Hepatocyte (in vitro differentiated cells): ENCODE results near the gene P2RY14.

ENCODE experiments used
- EZH2 ChIP-seq: fragments of 200-600 bp; sonication (generic); IDR thresholded peaks from 2 replicates; pipeline ENCODE4 v1.6.1; 2016; ENCODE audit warnings: antibody characterized with exemption, mild to moderate bottlenecking, borderline replicate concordance
- TF ChIP-seq, protein P1 (sequence below): fragments of 200-600 bp; sonication (generic); IDR thresholded peaks from 2 replicates; pipeline ENCODE4 v1.5.1; 2016; ENCODE audit warnings: antibody characterized with exemption, mild to moderate bottlenecking; ENCODE audit not compliant: poor library complexity

DNA sequence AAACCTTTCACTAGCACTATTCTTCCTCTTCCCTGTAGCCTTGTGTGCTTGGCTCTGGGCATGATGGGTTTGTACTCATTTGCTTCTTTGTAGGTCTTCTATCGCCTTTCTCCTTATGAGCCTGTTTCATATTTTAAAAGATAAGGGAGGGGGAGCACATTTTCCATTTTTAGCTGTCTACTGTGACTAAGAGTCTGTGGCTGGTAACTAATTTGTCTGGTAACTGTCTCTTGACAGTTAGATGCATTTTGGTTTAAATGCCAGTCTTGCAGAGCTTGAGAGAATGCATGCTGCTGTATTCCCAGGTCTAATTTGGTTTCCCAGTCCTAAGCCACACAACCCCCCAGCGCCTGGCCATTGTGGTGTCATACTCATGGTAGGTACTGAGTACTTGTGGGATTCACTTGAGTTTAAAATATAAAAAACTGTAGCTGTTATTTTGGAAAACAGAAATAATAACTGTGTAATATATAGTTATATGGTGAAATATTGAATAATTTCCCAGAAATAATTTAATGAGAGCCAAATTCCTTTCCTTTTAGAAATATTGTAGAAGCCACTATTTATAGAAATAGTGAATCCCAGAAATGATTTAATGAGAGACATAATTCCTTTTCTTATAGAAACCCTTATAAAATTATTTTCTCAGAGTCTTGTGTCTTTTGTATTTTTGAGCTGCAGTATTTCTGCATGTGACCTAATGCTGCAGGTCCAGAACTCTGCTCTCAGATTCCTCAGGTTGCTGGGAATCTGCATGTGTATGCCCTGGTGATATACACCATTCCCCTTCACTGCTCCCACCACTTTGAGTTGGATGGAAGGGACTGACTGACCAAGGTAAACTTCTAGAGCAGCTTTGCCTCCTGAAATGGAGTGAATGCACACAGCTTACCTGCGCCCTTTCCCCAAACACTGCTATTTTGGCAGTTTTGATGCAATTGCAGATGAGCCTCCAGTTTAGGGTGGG, 61.4 kb downstream of the P2RY14 start:
- TF ChIP-seq, protein P1, sequence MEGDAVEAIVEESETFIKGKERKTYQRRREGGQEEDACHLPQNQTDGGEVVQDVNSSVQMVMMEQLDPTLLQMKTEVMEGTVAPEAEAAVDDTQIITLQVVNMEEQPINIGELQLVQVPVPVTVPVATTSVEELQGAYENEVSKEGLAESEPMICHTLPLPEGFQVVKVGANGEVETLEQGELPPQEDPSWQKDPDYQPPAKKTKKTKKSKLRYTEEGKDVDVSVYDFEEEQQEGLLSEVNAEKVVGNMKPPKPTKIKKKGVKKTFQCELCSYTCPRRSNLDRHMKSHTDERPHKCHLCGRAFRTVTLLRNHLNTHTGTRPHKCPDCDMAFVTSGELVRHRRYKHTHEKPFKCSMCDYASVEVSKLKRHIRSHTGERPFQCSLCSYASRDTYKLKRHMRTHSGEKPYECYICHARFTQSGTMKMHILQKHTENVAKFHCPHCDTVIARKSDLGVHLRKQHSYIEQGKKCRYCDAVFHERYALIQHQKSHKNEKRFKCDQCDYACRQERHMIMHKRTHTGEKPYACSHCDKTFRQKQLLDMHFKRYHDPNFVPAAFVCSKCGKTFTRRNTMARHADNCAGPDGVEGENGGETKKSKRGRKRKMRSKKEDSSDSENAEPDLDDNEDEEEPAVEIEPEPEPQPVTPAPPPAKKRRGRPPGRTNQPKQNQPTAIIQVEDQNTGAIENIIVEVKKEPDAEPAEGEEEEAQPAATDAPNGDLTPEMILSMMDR, result no peak
- no peak for TF ChIP-seq EZH2
